K562 (cell line): Measurements from ENCODE around the gene CD34. TPM values are rescaled to one million over a fixed set of nuclear protein-coding genes. Genes with fewer than 3 reads are reported as not detected.

ENCODE experiments used
- ATAC-seq: fragments of 200-7000 bp; cut with Tn5 transposase; 3 replicates; pipeline ENCODE4 v1.9.1; 2020; ENCODE audit warnings: moderate library complexity
- BruUV-seq: library from RNA; stranded (reverse); fragments of 400-500 nt; replicated peaks from 2 replicates; lab custom pipeline; 2021; lab: Mats Ljungman, UMichigan
- CTCF ChIA-PET: fragments of 300-600 bp; formaldehyde crosslinking; extraction: SDS; loops from one replicate; lab custom pipeline; 2021; ENCODE audit warnings: low intra/inter-chr PET ratio; lab: Yijun Ruan, JAX
- POLR2A ChIA-PET: fragments of 300-600, 350-650 bp; sonication (Branson Sonifier 250); formaldehyde crosslinking; extraction: SDS; loops from one replicate; lab custom pipeline; 2021; ENCODE audit warnings: antibody characterized with exemption, inconsistent platforms; lab: Yijun Ruan, JAX
- DNase-seq, 4 experiments: peaks; one replicate each; pipeline versions ENCODE4 v3.0.0 to v3.0.0-alpha.2; 2011 to 2018; ENCODE audit warnings: low spot score in 3 of 4, mixed read lengths in 3 of 4; ENCODE audit errors: extremely low read depth in 1 of 4
- FAIRE-seq: peaks from 2 replicates; lab custom pipeline; 2011; peaks lifted over from hg19 to GRCh38; lab: Jason Lieb, UNC
- H2AFZ ChIP-seq: 2 replicates; pipeline ENCODE4 v1.6.0; 2011; ENCODE audit warnings: low read depth, low read length, control low read depth, inconsistent platforms
- H3K27ac ChIP-seq: fragments of 200-600 bp; 3 replicates; pipeline ENCODE4 v1.8.0; 2011; ENCODE audit warnings: low read depth, mild to moderate bottlenecking, control low read depth, inconsistent platforms, low read length, moderate library complexity, mixed read lengths; ENCODE audit errors: extremely low read depth
- H3K27me3 ChIP-seq, 2 experiments: fragments of 300-600 bp in 1 of 2; 2 replicates in 1 of 2; 3 replicates in 1 of 2; pipeline versions ENCODE4 v1.6.0 to v1.8.0; 2011; ENCODE audit warnings: inconsistent platforms in 2 of 2, low read length in 2 of 2, mild to moderate bottlenecking in 1 of 2, mixed read lengths in 1 of 2, moderate library complexity in 1 of 2; ENCODE audit not compliant: control insufficient read depth in 2 of 2, insufficient read depth in 2 of 2
- H3K36me3 ChIP-seq: fragments of 300-600 bp; 3 replicates; pipeline ENCODE4 v1.8.0; 2011; ENCODE audit warnings: mild to moderate bottlenecking, low read length, inconsistent platforms; ENCODE audit not compliant: control insufficient read depth, insufficient read depth
- H3K4me1 ChIP-seq, 2 experiments: fragments of 200-600 bp in 1 of 2; replicated peaks in 1 of 2; 2 replicates in 1 of 2; 3 replicates in 1 of 2; pipeline versions ENCODE4 v1.5.1 to v1.8.0; 2011; ENCODE audit warnings: inconsistent platforms in 2 of 2, low read length in 2 of 2, mild to moderate bottlenecking in 1 of 2, mixed read lengths in 1 of 2, moderate library complexity in 1 of 2; ENCODE audit not compliant: control insufficient read depth in 2 of 2, insufficient read depth in 2 of 2
- H3K4me2 ChIP-seq: 2 replicates; pipeline ENCODE4 v1.6.1; 2011; ENCODE audit warnings: low read length, control low read depth, inconsistent platforms, mixed read lengths; ENCODE audit not compliant: insufficient read depth
- H3K4me3 ChIP-seq: fragments of 200-600 bp; sonication (generic), shearing (Covaris generic); 2 replicates; pipeline ENCODE4 v1.5.1; 2016; ENCODE audit warnings: control low read depth, inconsistent platforms
- H3K79me2 ChIP-seq: fragments of 200-600 bp; 3 replicates; pipeline ENCODE4 v1.8.0; 2011; ENCODE audit warnings: low read length, inconsistent platforms; ENCODE audit not compliant: control insufficient read depth, insufficient read depth
- H3K9ac ChIP-seq, 2 experiments: 2 replicates each; pipeline versions ENCODE4 v1.6.0 to v1.6.1; 2011; ENCODE audit warnings: low read depth in 2 of 2, low read length in 2 of 2, control low read depth in 1 of 2, inconsistent platforms in 1 of 2, mild to moderate bottlenecking in 1 of 2, mixed read lengths in 1 of 2; ENCODE audit not compliant: insufficient read depth in 1 of 2
- H3K9me1 ChIP-seq: one replicate; pipeline ENCODE4 v1.6.0; 2011; ENCODE audit warnings: inconsistent platforms, mild to moderate bottlenecking, low read length, moderate library complexity; ENCODE audit not compliant: control insufficient read depth, insufficient read depth
- H3K9me3 ChIP-seq: replicated peaks from 2 replicates; pipeline ENCODE4 v1.5.1; 2011; ENCODE audit warnings: low read depth, low read length, inconsistent platforms; ENCODE audit not compliant: control insufficient read depth, insufficient read depth
- H4K20me1 ChIP-seq: replicated peaks from 2 replicates; pipeline ENCODE4 v1.6.1; 2011; ENCODE audit warnings: low read length, inconsistent platforms, mixed read lengths; ENCODE audit not compliant: control insufficient read depth, insufficient read depth
- CEBPG ChIP-seq, 3 experiments: fragments of 200-800 bp in 1 of 3; sonication (Bioruptor generic) in 1 of 3; sonication (generic) in 1 of 3; formaldehyde crosslinking in 1 of 3; IDR thresholded peaks in 2 of 3; conservative IDR thresholded peaks in 1 of 3; 2 replicates each; pipeline versions ENCODE4 v1.6.1 to v1.8.0; 2016 to 2022; ENCODE audit warnings: missing compliant biosample characterization in 2 of 3, missing genetic modification characterization in 2 of 3, mild to moderate bottlenecking in 1 of 3, missing genetic modification reagents in 1 of 3
- PTBP1 ChIP-seq: fragments of 200-400 bp; formaldehyde crosslinking; IDR thresholded peaks from 2 replicates; pipeline ENCODE4 v1.6.1; 2017; ENCODE audit warnings: low read depth, low read length
- SPI1 ChIP-seq: IDR thresholded peaks from 2 replicates; pipeline ENCODE4 v1.6.1; 2011; ENCODE audit warnings: low read depth, low read length, control low read depth, borderline replicate concordance
- WGBS: fragments of 100-300 bp; shearing (Covaris generic); methylation state at CpG from one replicate; pipeline ENCODE4 v1.1.6; 2016; ENCODE audit warnings: low coverage, mixed read lengths; ENCODE audit not compliant: insufficient coverage; ENCODE audit errors: missing lambda C conversion rate; 5-methylcytosine and 5-hydroxymethylcytosine counted together
- in situ Hi-C: fragments of 300-500 bp; cut with MboI; formaldehyde crosslinking; loops from 4 replicates; pipeline ENCODE4 v1.15.0; 2018; ENCODE audit warnings: inconsistent platforms, mixed read lengths
- intact Hi-C: fragments of 100-400 bp; cut with micrococcal nuclease; formaldehyde crosslinking; loops from 2 replicates; pipeline ENCODE4 v1.14.2; 2022
- polyA plus RNA-seq, 8 experiments: library from polyadenylated mRNA; depleted of rRNA in 4 of 8; stranded (reverse) in 5 of 8; unstranded in 3 of 8; fragments of >200 nt; fragmentation: Nextera tagmentation in 2 of 8; fragmentation: Illumina TruSeq in 1 of 8; extraction: Ambion mirVana in 2 of 8; extraction: Trizol in 1 of 8; gene quantifications; 2 replicates each; pipeline versions ENCODE4 v1.2.1 to v1.2.3, GENCODE V29; 2011 to 2014; ENCODE audit warnings: inconsistent platforms in 1 of 8, missing spikeins in 1 of 8
- total RNA-seq, 7 experiments: library from RNA; depleted of rRNA in 6 of 7; stranded (reverse); fragments of >200 nt in 6 of 7; fragmentation: Illumina TruSeq in 2 of 7; extraction: Trizol in 2 of 7; gene quantifications; 2 replicates each; pipeline versions ENCODE4 v1.2.1 to v1.2.3, GENCODE V29; 2011 to 2021; ENCODE audit warnings: low replicate concordance in 1 of 7

The CD34 gene
- total and polyA plus RNA-seq, 9 of the 15 experiments (the other 6 are each of a cell fraction or from before 2014, with no cell fraction given) = not detected

DNA sequence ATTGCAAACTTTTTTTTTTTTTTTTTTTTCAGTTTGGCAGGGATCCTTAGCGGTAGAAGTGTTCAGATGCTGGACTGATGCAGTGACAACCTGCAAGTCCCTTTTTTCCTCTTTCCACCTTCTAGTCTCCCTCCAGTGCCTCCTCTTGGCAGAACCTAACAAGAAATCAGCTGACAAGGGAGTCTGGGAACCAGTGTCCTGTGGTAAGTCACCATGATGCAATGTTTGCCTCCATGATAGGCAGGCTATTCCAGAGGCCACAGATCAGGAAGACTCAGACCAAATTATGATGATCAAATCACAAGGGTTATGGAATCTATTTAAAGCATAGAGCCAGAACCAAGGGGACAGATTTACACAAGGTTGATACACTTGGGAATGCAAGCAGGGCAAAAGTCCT, 3.0 kb upstream of the CD34 start (continued):
- no peak for TF ChIP-seq CEBPG (CRISPR knock-in tag; IDR thresholded peaks at IDR 0.05)
- peak; percentile 55 to 92 for TF ChIP-seq CEBPG (tag; conservative IDR thresholded peaks at IDR 0.05 in 1 of 2, IDR thresholded peaks at IDR 0.05 in 1 of 2)
- TF ChIP-seq, all 486 proteins: peak for 4

DNA sequence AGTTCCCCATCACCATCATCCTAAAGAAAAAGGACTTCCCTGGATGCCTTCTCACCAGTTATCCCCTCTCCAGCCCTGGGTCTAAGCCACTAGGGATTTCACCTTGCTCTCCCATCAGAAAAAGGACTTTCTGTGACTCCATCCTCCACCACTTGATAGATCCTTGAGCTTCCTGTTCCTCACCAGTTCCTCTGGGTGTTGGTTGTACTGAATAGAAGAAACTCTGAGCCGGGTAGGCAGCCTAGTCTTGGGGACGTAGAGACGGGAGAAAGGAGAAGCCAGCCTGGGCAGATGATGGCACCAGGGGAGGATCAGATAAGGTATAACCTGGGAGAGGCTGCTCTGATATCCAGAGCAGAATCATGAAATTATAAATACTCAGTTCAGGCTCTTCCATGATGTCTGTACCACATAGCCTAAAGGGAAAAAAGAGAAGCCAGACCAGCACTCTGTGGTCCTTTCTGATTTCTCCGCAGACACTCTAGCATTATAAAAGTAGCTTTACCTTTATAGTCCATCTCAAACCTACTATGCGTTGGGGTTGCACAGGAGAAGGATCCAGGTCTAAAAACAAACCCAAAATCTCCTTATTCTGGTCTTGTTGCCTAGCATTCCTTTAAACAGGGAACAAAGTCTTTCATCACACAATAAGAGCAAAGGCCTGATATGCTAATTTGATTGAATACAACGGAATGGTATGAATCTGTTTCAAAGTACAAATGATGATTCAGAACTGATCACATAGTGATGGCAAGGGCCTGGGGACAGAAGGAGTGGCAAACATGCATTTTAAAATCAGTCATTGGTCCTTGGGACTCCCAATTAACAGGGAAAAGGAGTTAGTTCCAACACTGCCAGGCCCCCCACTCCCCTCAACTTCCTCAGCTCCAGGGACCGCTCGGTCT, 1.2 kb upstream of the CD34 start:
- intact Hi-C loops = no loop called here
- 17% methylated on average over 8 of the region's 8 CpGs for WGBS
- no peaks in the 10 kb centered on the region for H4K20me1 ChIP-seq
- peak; percentile 8; the same call in 1 of the 2 replicates for TF ChIP-seq SPI1
- TF ChIP-seq PTBP1 = no peak
- peaks cover 6 to 7% of the 10 kb centered on the region in 2 experiments; a peak in 3 of 5 replicates for H3K4me1 ChIP-seq
- in situ Hi-C loops = no loop called here
- 0 out of 5 replicates have a peak, but pooled peaks cover 2 to 12% of the 10 kb centered on the region in 2 experiments for H3K27me3 ChIP-seq
- CTCF ChIA-PET = no interaction called here
- no peak for ATAC-seq
- no peak overlapping the region for H3K9ac ChIP-seq
- BruUV-seq = no TSS peak
- H2AFZ ChIP-seq = no peak overlapping the region
- H3K27ac ChIP-seq = no peak overlapping the region
- H3K36me3 ChIP-seq = no peaks in the 10 kb centered on the region
- DNase-seq = no peak
- H3K9me3 ChIP-seq = no peaks in the 10 kb centered on the region
- no peaks in the 10 kb centered on the region for H3K79me2 ChIP-seq
- no peaks in the 10 kb centered on the region for H3K9me1 ChIP-seq
- FAIRE-seq = no peak
- no peak overlapping the region for H3K4me2 ChIP-seq
- no peak overlapping the region for H3K4me3 ChIP-seq
- POLR2A ChIA-PET = interaction anchor here (0.6 to 2.5 kb wide), 6 partner anchors 8 to 189 kb away, joined by 3 to 8 read pairs (median 3); no protein-coding TSS in a partner anchor
